Lung (tissue), 12 donors: Measurements from ENCODE around the gene THG1L. TPM values are rescaled to one million over a fixed set of nuclear protein-coding genes. Genes with fewer than 3 reads are reported as not detected.

Experiments
- ATAC-seq: fragments of 200-7000 bp; cut with Tn5 transposase; one replicate; pipeline ENCODE4 v1.9.1; 2020; ENCODE audit warnings: moderate number of reproducible peaks; ENCODE audit not compliant: insufficient read depth, low FRiP score
- DNase-seq, 3 donors: peaks; one replicate each; pipeline ENCODE4 v3.0.0-alpha.2; 2013 to 2017
- H3K27ac ChIP-seq, 2 donors: one replicate each; pipeline ENCODE4 v1.5.1; 2013; ENCODE audit warnings: mild to moderate bottlenecking in 2 of 2, moderate library complexity in 2 of 2, control low read depth in 1 of 2, inconsistent platforms in 1 of 2, low read depth in 1 of 2, low read length in 1 of 2
- H3K27me3 ChIP-seq, 3 donors: one replicate each; pipeline ENCODE4 v1.5.1; 2013; ENCODE audit warnings: low read length in 2 of 3; ENCODE audit not compliant: control insufficient read depth in 3 of 3, insufficient read depth in 3 of 3
- H3K36me3 ChIP-seq, 4 donors: one replicate each; pipeline ENCODE4 v1.5.1; 2013; ENCODE audit warnings: low read length in 4 of 4, mild to moderate bottlenecking in 1 of 4, moderate library complexity in 1 of 4; ENCODE audit not compliant: control insufficient read depth in 4 of 4, insufficient read depth in 4 of 4
- H3K4me1 ChIP-seq, 5 donors: one replicate each; pipeline ENCODE4 v1.5.1; 2013; ENCODE audit warnings: low read length in 5 of 5, mild to moderate bottlenecking in 2 of 5, moderate library complexity in 1 of 5; ENCODE audit not compliant: control insufficient read depth in 5 of 5, insufficient read depth in 5 of 5
- H3K4me3 ChIP-seq: one replicate; pipeline ENCODE4 v1.5.1; 2013; ENCODE audit warnings: mild to moderate bottlenecking, control low read depth, moderate library complexity
- H3K9ac ChIP-seq, 2 donors: one replicate each; pipeline ENCODE4 v1.5.1; 2013; ENCODE audit warnings: low read length in 2 of 2, control low read depth in 1 of 2; ENCODE audit not compliant: insufficient read depth in 1 of 2
- H3K9me3 ChIP-seq, 4 donors: one replicate each; pipeline ENCODE4 v1.5.1; 2013; ENCODE audit warnings: low read length in 3 of 4, mild to moderate bottlenecking in 1 of 4, moderate library complexity in 1 of 4; ENCODE audit not compliant: control insufficient read depth in 4 of 4, insufficient read depth in 3 of 4
- WGBS, 2 donors: extraction: QIAGEN DNeasy Blood & Tissue Kit; methylation state at CpG; one replicate each; pipeline ENCODE4 v1.1.7; 2013; 5-methylcytosine and 5-hydroxymethylcytosine counted together
- polyA plus RNA-seq, 2 donors: library from polyadenylated mRNA; stranded (reverse); fragments of 200-250 nt; gene quantifications; one replicate each; pipeline ENCODE4 v1.2.1, GENCODE V29; 2013
- total RNA-seq, 2 donors: library from RNA; depleted of rRNA in 1 of 2; stranded (reverse); fragments of >200 nt in 1 of 2; gene quantifications; one replicate each; pipeline ENCODE4 v1.2.1, GENCODE V29; 2014 to 2021
- TF ChIP-seq, protein P1 (sequence below): IDR thresholded peaks from 2 replicates; pipeline ENCODE4 v1.5.1; 2012; ENCODE audit warnings: mild to moderate bottlenecking; ENCODE audit errors: control extremely low read depth, extremely low read depth
- donor health status: control.
- donor health status: control.
- donor health status: Bipolar disorder and iron deficiency.
- donor health status: healthy.
- donor health status: DM: yes; HTN: yes; CAD: no.

Gene THG1L
- total and polyA plus RNA-seq, 4 donors, result 8.0 to 22.0 (median 12.1) TPM

DNA sequence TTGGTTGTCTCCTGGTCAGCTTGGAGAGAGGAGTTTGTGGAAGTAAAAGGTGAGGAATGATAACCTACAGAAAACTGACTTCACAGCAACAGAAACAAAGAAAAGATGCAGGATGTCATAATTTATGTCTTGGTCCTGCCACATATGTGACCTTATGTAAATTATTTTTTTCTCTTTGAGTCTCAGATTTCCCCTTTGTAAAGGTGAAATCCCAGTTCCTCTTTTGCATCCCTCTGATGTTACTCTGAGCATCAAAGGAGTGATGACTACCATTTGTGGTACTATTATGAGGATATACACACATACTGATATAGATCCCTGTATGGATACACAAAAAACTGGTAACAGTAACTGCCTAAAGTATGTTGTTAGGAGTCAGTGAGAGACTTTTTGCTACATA lies 1.4 kb upstream of the THG1L start:
- peaks cover 0 to 4% (median 0%) of the 10 kb centered on the region in 5 donors for H3K4me1 ChIP-seq
- no peaks in the 10 kb centered on the region for H3K9me3 ChIP-seq
- no peak overlapping the region for H3K9ac ChIP-seq
- no peaks in the 10 kb centered on the region for H3K27me3 ChIP-seq
- H3K27ac ChIP-seq, result no peak overlapping the region
- no peak overlapping the region for H3K4me3 ChIP-seq
- ATAC-seq, result no peak
- TF ChIP-seq, protein P1, sequence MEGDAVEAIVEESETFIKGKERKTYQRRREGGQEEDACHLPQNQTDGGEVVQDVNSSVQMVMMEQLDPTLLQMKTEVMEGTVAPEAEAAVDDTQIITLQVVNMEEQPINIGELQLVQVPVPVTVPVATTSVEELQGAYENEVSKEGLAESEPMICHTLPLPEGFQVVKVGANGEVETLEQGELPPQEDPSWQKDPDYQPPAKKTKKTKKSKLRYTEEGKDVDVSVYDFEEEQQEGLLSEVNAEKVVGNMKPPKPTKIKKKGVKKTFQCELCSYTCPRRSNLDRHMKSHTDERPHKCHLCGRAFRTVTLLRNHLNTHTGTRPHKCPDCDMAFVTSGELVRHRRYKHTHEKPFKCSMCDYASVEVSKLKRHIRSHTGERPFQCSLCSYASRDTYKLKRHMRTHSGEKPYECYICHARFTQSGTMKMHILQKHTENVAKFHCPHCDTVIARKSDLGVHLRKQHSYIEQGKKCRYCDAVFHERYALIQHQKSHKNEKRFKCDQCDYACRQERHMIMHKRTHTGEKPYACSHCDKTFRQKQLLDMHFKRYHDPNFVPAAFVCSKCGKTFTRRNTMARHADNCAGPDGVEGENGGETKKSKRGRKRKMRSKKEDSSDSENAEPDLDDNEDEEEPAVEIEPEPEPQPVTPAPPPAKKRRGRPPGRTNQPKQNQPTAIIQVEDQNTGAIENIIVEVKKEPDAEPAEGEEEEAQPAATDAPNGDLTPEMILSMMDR, result no peak
- H3K36me3 ChIP-seq, result peaks cover 0 to 6% (median 1%) of the 10 kb centered on the region in 4 donors
- DNase-seq, result no peak

DNA sequence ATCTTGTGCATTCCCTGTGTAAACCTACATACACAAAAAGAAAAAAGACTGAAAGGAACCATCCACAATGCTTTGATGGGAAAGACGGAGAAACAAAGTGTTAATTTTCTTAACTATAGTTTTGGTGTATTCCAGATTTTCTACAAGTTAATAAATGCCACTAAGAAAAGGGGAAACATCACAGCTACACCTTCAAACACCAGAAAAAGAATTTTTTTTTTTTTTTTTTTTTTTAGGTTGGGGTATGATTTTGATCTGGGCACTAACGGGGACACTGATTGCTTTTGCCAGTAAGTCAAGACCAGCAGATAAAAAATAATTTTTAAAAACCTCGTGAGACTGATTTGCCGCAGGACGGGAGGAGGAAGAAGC lies 334 bp upstream of the THG1L start:
- Histone ChIP-seq H3K4me3 (no peak overlapping the region), H3K27me3 (no peaks in the 10 kb centered on the region), H3K9ac (no peak overlapping the region), H3K27ac (peak overlapping the region; percentile 92 to 97), H3K9me3 (no peaks in the 10 kb centered on the region), H3K36me3 (peaks cover 0 to 6% (median 2%) of the 10 kb centered on the region in 4 donors), H3K4me1 (peaks cover 0 to 4% (median 0%) of the 10 kb centered on the region in 5 donors)
- DNase-seq, result no peak
- TF ChIP-seq, protein P1, result no peak
- no peak for ATAC-seq
- WGBS, 2 donors, result 19 to 20% methylated on average over 5 of the region's 5 CpGs

GRCh38 chr5:157732130-157732514 lies 902 bp downstream of the THG1L start:
- Histone ChIP-seq H3K9ac (no peak overlapping the region), H3K9me3 (no peaks in the 10 kb centered on the region), H3K4me3 (no peak overlapping the region), H3K36me3 (peaks cover 0 to 8% (median 5%) of the 10 kb centered on the region in 4 donors), H3K4me1 (peaks cover 0 to 4% (median 0%) of the 10 kb centered on the region in 5 donors), H3K27me3 (no peaks in the 10 kb centered on the region), H3K27ac (no peak overlapping the region)
- no peak for DNase-seq
- no peak for ATAC-seq
- 95 to 99% methylated on average over 5 of the region's 5 CpGs for WGBS, 2 donors
- TF ChIP-seq, protein P1, result no peak

DNA sequence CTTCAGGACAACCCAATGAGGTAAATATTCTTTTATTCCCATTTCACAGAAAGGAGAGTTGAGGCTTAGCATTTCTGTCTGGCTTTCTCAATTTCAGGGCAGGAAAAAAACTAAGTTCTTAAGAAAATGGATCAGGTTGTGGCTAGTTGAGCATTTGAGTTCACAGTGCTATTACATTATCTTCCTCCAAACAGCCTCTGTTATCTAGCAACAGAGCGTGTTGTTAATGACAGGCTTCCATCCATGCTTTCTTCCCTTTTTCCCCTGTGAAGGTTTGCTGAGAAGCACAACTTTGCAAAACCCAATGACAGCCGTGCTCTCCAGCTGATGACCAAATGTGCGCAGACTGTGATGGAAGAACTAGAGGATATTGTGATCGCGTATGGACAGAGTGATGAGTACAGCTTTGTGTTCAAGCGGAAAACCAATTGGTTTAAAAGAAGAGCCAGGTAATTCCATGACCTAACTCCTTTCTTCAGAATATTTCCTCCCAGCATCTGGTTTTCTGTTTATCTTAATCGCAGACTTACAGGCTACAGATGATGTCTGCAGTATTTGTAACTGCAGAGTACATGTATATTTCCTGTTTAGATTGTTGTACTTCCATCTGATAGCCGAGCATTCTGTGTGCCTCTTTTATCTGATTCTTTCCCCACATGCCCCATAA lies 1.5 kb downstream of the THG1L start:
- WGBS, 2 donors, result 87 to 91% methylated on average over 8 of the region's 8 CpGs
- Histone ChIP-seq H3K9ac (no peak overlapping the region), H3K36me3 (peaks cover 0 to 10% (median 5%) of the 10 kb centered on the region in 4 donors), H3K4me1 (peaks cover 0 to 4% (median 0%) of the 10 kb centered on the region in 5 donors), H3K4me3 (no peak overlapping the region), H3K9me3 (no peaks in the 10 kb centered on the region), H3K27me3 (no peaks in the 10 kb centered on the region), H3K27ac (no peak overlapping the region)
- TF ChIP-seq, protein P1, result no peak
- no peak for ATAC-seq
- no peak for DNase-seq
